Measurements from ENCODE around the gene LIMS1.
"Not testable (repeated sequence)": the region's sequence is repeated elsewhere in the genome, so short reads cannot be mapped to it uniquely, and the experiment has no call there.

LIMS1 gene

GRCh38 chr2:108552566-108552965 is 18.3 kb downstream of the LIMS1 start:
- DNase-seq = no peak

GRCh38 chr2:108553209-108553919 is 19.1 kb downstream of the LIMS1 start:
- DNase-seq = no peak

GRCh38 chr2:108554528-108554927 is 20.3 kb downstream of the LIMS1 start:
- no peak for DNase-seq

GRCh38 chr2:108555572-108555971 is 21.3 kb downstream of the LIMS1 start:
- DNase-seq = no peak

- not testable (repeated sequence) for DNase-seq
These were observed 22.3 kb downstream of the LIMS1 start for GRCh38 chr2:108556581-108556980.

GRCh38 chr2:108560241-108560811 is 26.1 kb downstream of the LIMS1 start:
- DNase-seq = no peak

- DNase-seq = no peak
These were observed 26.7 kb downstream of the LIMS1 start for GRCh38 chr2:108560895-108561530.

GRCh38 chr2:108562274-108562673 is 28.0 kb downstream of the LIMS1 start:
- DNase-seq = no peak

GRCh38 chr2:108564510-108564909 is 30.2 kb downstream of the LIMS1 start:
- no peak for DNase-seq

GRCh38 chr2:108565778-108566375 is 31.6 kb downstream of the LIMS1 start:
- DNase-seq = no peak

GRCh38 chr2:108570416-108570815 is 36.1 kb downstream of the LIMS1 start:
- no peak for DNase-seq

- DNase-seq = no peak
These were observed 37.0 kb downstream of the LIMS1 start for GRCh38 chr2:108571286-108571685.

- no peak for DNase-seq
These were observed 38.8 kb downstream of the LIMS1 start for GRCh38 chr2:108573061-108573460.

- no peak for DNase-seq
These were observed 40.1 kb downstream of the LIMS1 start for GRCh38 chr2:108574332-108574731.

GRCh38 chr2:108575132-108575966 is 41.1 kb downstream of the LIMS1 start:
- no peak for DNase-seq

GRCh38 chr2:108577099-108577498 is 42.8 kb downstream of the LIMS1 start:
- DNase-seq = no peak

GRCh38 chr2:108579623-108580022 is 45.4 kb downstream of the LIMS1 start:
- DNase-seq = no peak

- no peak for DNase-seq
These were observed 45.8 kb downstream of the LIMS1 start for GRCh38 chr2:108580050-108580449.

GRCh38 chr2:108583903-108584520 is 49.7 kb downstream of the LIMS1 start:
- DNase-seq = peak; percentile 38 to 71

GRCh38 chr2:108585436-108585835 is 51.2 kb downstream of the LIMS1 start:
- no peak for DNase-seq

GRCh38 chr2:108586116-108586515 is 51.8 kb downstream of the LIMS1 start:
- no peak for DNase-seq

- no peak for DNase-seq
These were observed 52.4 kb downstream of the LIMS1 start for GRCh38 chr2:108586631-108587030.
